ENCODE measurements around the gene CFAP70. TPM values are rescaled to one million over a fixed set of nuclear protein-coding genes. Genes with fewer than 3 reads are reported as not detected.

The CFAP70 gene
- total RNA-seq, 1 experiment from 2014 or later, result 0.31 TPM

DNA sequence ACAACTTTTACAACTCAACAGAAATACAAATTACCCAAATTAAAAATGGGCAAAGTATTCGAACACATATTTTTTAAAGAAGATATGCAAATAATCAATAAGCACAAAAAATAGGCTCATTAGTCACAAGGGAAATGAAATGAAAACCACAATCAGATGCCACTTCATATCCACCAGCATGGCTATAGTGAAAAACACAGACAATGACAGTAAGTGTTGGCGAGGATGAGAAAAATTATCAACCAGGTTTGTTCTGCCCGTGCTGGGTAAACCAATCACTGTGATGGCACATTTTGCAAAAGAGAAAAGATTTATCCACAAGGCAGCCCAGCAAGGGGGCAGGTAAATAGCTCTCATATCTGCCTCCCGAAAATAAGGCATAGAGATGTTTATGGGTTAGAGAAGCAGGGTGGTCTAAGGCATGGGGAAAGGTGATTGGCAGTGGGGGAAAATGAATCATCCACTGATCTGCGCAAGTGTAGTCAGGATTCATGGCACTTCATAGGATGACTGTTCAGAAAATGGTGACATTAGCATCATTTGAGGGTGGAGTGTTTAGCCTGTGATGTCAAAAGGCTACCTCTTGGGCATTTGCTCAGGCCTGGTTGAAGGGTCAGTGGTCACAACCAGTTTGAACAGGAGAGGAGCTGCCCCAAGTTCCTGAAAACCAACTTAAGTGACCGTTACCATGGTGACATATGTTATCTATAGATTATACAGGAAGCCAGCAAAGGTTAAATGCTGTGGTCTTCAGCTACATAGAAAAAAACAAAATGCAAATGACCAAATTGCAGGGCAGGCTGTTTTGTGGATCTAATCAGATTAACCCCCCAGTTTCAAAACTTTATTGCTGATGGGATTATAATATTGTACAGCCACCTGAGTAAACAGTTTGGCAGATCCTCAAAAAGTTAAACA lies 8.0 kb upstream of the CFAP70 start (continued):
- TF ChIP-seq, protein P1, sequence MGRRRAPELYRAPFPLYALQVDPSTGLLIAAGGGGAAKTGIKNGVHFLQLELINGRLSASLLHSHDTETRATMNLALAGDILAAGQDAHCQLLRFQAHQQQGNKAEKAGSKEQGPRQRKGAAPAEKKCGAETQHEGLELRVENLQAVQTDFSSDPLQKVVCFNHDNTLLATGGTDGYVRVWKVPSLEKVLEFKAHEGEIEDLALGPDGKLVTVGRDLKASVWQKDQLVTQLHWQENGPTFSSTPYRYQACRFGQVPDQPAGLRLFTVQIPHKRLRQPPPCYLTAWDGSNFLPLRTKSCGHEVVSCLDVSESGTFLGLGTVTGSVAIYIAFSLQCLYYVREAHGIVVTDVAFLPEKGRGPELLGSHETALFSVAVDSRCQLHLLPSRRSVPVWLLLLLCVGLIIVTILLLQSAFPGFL (CRISPR knock-in tag; IDR thresholded peaks at IDR 0.05; ENCODE audit: borderline replicate concordance), result no peak
- TF ChIP-seq TP53 (CRISPR knock-in tag; IDR thresholded peaks at IDR 0.05) (no peak), SP1 (CRISPR knock-in tag; conservative IDR thresholded peaks at IDR 0.05) (no peak)
- TF ChIP-seq, protein P2, sequence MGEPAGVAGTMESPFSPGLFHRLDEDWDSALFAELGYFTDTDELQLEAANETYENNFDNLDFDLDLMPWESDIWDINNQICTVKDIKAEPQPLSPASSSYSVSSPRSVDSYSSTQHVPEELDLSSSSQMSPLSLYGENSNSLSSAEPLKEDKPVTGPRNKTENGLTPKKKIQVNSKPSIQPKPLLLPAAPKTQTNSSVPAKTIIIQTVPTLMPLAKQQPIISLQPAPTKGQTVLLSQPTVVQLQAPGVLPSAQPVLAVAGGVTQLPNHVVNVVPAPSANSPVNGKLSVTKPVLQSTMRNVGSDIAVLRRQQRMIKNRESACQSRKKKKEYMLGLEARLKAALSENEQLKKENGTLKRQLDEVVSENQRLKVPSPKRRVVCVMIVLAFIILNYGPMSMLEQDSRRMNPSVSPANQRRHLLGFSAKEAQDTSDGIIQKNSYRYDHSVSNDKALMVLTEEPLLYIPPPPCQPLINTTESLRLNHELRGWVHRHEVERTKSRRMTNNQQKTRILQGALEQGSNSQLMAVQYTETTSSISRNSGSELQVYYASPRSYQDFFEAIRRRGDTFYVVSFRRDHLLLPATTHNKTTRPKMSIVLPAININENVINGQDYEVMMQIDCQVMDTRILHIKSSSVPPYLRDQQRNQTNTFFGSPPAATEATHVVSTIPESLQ (CRISPR knock-in tag; IDR thresholded peaks at IDR 0.05), result no peak
- TF ChIP-seq, protein P3, sequence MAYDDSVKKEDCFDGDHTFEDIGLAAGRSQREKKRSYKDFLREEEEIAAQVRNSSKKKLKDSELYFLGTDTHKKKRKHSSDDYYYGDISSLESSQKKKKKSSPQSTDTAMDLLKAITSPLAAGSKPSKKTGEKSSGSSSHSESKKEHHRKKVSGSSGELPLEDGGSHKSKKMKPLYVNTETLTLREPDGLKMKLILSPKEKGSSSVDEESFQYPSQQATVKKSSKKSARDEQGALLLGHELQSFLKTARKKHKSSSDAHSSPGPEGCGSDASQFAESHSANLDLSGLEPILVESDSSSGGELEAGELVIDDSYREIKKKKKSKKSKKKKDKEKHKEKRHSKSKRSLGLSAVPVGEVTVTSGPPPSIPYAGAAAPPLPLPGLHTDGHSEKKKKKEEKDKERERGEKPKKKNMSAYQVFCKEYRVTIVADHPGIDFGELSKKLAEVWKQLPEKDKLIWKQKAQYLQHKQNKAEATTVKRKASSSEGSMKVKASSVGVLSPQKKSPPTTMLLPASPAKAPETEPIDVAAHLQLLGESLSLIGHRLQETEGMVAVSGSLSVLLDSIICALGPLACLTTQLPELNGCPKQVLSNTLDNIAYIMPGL (CRISPR knock-in tag; IDR thresholded peaks at IDR 0.05), result no peak

DNA sequence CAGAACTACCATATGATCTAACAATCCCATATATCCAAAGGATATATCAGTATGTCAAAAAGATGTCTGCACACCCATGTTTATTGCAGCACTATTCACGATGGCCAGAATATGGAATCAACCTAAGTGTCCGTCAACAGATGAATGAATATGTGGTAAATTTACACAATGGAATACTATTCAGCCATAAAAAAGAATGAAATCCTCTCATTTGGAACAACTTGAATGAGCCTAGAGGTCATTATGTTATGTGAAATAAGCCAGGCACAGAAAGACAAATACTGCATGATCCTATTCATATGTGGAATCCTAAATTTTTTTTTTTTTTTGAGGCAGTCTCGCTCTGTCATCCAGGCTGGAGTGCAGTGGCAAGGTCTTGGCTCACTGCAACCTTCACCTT lies 6.3 kb upstream of the CFAP70 start:
- no peak for ATAC-seq
- ChIA-PET CTCF (no interaction called here), POLR2A (no interaction called here)

GRCh38 chr10:73359492-73359891 lies 828 bp upstream of the CFAP70 start:
- ChIA-PET CTCF (interaction anchor here (1.5 kb wide), 1 partner anchor 155 kb away, joined by 3 read pairs; no protein-coding TSS in a partner anchor), POLR2A (interaction anchor here (0.9 to 1.2 kb wide), 2 partner anchors 106 to 112 kb away, joined by 3 read pairs; partner anchors contain the start of gene DNAJC9)
- H3K4me3 Mint-ChIP-seq, result peak overlapping the region; percentile 95; the same call in 1 of the 2 replicates
- ATAC-seq (no peak), DNase-seq (ENCODE audit: low spot score) (no peak)
- peaks cover 14% of the 10 kb centered on the region for H3K9me3 Mint-ChIP-seq
- H3K27ac Mint-ChIP-seq, result no peak overlapping the region
- H3K36me3 Mint-ChIP-seq, result no peaks in the 10 kb centered on the region
- no peak for TF ChIP-seq TP53 (CRISPR knock-in tag; IDR thresholded peaks at IDR 0.05)
- peaks cover 17% of the 10 kb centered on the region for H3K27me3 Mint-ChIP-seq (ENCODE audit: low read depth)
- H3K4me1 Mint-ChIP-seq, result peaks cover 6% of the 10 kb centered on the region; the same call in 1 of the 2 replicates

More for the DNA sequence above, 6.3 kb upstream of the CFAP70 start:
- Mint-ChIP-seq H3K9me3 (peaks cover 17% of the 10 kb centered on the region), H3K4me1 (no peaks in the 10 kb centered on the region), H3K27ac (no peak overlapping the region), H3K4me3 (no peak overlapping the region), H3K36me3 (peaks cover 8% of the 10 kb centered on the region), H3K27me3 (ENCODE audit: low read depth) (no peaks in the 10 kb centered on the region; the same call in 1 of the 2 replicates)
- TF ChIP-seq OVOL2 (CRISPR knock-in tag; IDR thresholded peaks at IDR 0.05; ENCODE audit: borderline replicate concordance) (no peak), NFE2L1 (CRISPR knock-in tag; IDR thresholded peaks at IDR 0.05) (no peak), CREM (CRISPR knock-in tag; IDR thresholded peaks at IDR 0.05) (no peak), GTF2I (CRISPR knock-in tag; conservative IDR thresholded peaks at IDR 0.05) (no peak), IRF1 (CRISPR knock-in tag; IDR thresholded peaks at IDR 0.05) (no peak), GRHL2 (CRISPR knock-in tag; IDR thresholded peaks at IDR 0.05; ENCODE audit: insufficient replicate concordance, severe bottlenecking) (no peak), TP53 (CRISPR knock-in tag; IDR thresholded peaks at IDR 0.05) (no peak), ZNF423 (CRISPR knock-in tag; IDR thresholded peaks at IDR 0.05) (no peak)
- DNase-seq (ENCODE audit: low spot score), result no peak

DNA sequence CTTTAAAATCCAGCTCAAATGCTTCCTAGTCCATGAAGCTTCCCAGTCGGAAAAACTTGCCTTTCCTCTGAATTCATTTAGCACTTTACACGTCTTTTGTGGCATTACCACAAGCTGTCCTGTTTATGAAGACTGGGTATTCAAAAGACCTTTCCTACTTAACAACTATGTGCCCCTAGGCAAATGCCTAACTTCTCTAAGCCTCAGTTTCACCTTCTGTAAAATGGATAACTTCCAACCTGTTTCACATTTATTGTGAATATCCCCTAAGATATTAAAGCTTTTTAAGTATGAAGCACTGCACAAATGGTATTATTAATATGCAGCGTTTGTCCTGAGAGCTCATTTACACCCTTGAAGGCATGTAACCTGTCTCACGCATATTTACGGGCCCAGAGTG lies 843 bp downstream of the CFAP70 start:
- ChIA-PET POLR2A (interaction anchor here (1.9 kb wide), 1 partner anchor 106 kb away, joined by 5 read pairs; the partner anchor contains the start of gene MRPS16), CTCF (no interaction called here)
- H3K4me3 Mint-ChIP-seq, result peak overlapping the region; percentile 95
- ATAC-seq, result no peak
- H3K36me3 Mint-ChIP-seq, result no peaks in the 10 kb centered on the region
- H3K4me1 Mint-ChIP-seq, result peaks cover 6% of the 10 kb centered on the region; the same call in 1 of the 2 replicates
- peaks cover 13% of the 10 kb centered on the region for H3K9me3 Mint-ChIP-seq
- peaks cover 22% of the 10 kb centered on the region for H3K27me3 Mint-ChIP-seq (ENCODE audit: low read depth)
- no peak for DNase-seq (ENCODE audit: low spot score)
- H3K27ac Mint-ChIP-seq, result no peak overlapping the region
- TF ChIP-seq, protein P4, sequence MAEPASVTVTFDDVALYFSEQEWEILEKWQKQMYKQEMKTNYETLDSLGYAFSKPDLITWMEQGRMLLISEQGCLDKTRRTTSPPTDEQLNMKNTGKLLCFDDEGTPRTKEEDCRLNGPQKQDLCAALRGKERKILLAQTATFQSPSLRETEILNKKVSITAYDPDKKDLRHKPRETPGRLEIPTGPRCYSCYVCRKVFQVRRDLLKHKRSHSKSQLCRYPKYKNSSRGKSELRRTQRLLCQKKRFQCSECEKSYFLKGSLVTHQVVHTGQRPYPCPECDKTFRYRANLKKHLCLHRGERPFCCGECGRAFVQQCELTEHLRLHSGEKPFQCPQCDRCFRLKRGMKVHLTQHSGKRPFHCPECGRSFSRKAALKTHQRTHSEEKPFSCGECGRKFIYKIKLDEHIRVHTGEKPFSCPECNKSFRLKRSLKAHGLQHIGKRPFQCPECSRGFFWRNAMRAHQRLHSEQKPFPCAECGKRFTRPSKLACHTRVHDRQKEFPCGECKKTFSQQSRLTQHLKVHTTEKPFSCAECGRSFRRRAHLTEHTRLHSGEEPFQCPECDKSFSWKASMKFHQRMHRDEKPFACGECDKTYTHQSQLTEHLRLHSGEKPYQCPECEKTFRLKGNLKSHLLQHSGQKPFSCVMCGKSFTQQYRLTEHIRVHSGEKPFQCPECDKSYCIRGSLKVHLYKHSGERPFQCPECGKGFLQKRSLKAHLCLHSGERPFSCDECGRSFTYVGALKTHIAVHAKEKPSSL (CRISPR knock-in tag; conservative IDR thresholded peaks at IDR 0.05), result no peak
- TF ChIP-seq, protein P5, sequence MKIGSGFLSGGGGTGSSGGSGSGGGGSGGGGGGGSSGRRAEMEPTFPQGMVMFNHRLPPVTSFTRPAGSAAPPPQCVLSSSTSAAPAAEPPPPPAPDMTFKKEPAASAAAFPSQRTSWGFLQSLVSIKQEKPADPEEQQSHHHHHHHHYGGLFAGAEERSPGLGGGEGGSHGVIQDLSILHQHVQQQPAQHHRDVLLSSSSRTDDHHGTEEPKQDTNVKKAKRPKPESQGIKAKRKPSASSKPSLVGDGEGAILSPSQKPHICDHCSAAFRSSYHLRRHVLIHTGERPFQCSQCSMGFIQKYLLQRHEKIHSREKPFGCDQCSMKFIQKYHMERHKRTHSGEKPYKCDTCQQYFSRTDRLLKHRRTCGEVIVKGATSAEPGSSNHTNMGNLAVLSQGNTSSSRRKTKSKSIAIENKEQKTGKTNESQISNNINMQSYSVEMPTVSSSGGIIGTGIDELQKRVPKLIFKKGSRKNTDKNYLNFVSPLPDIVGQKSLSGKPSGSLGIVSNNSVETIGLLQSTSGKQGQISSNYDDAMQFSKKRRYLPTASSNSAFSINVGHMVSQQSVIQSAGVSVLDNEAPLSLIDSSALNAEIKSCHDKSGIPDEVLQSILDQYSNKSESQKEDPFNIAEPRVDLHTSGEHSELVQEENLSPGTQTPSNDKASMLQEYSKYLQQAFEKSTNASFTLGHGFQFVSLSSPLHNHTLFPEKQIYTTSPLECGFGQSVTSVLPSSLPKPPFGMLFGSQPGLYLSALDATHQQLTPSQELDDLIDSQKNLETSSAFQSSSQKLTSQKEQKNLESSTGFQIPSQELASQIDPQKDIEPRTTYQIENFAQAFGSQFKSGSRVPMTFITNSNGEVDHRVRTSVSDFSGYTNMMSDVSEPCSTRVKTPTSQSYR (CRISPR knock-in tag; IDR thresholded peaks at IDR 0.05), result no peak
- TF ChIP-seq SMAD3 (CRISPR knock-in tag; IDR thresholded peaks at IDR 0.05; ENCODE audit: borderline replicate concordance), result no peak

All from WTC11 (cell line).